Measurements from ENCODE around the gene ROCK2.

GRCh38 chr2:11156396-11157075, 187.9 kb downstream of the ROCK2 start:
- TF ChIP-seq CTCF (IDR thresholded peaks at IDR 0.05; ENCODE audit: poor library complexity), result no peak
- no peak for TF ChIP-seq EZH2 (IDR thresholded peaks at IDR 0.05; ENCODE audit: borderline replicate concordance)
- no peak for TF ChIP-seq EZH2phosphoT487 (IDR thresholded peaks at IDR 0.05; ENCODE audit: low read depth, severe bottlenecking, unreplicated experiment)
